HG03378 (cell line): ENCODE results near the gene HNF1B.
A peak's percentile ranks its signal among the peaks of the same experiment; 100 is the strongest.
"Not testable (repeated sequence)": the region's sequence is repeated elsewhere in the genome, so short reads cannot be mapped to it uniquely, and the experiment has no call there.

Experiments used
- ATAC-seq: cut with Tn5 transposase; IDR thresholded peaks from one replicate; pipeline ENCODE4 v1.9.1; 2021; ENCODE audit warnings: mild to moderate bottlenecking, moderate library complexity; ENCODE audit not compliant: unreplicated experiment

The HNF1B gene, protein sequence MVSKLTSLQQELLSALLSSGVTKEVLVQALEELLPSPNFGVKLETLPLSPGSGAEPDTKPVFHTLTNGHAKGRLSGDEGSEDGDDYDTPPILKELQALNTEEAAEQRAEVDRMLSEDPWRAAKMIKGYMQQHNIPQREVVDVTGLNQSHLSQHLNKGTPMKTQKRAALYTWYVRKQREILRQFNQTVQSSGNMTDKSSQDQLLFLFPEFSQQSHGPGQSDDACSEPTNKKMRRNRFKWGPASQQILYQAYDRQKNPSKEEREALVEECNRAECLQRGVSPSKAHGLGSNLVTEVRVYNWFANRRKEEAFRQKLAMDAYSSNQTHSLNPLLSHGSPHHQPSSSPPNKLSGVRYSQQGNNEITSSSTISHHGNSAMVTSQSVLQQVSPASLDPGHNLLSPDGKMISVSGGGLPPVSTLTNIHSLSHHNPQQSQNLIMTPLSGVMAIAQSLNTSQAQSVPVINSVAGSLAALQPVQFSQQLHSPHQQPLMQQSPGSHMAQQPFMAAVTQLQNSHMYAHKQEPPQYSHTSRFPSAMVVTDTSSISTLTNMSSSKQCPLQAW

DNA sequence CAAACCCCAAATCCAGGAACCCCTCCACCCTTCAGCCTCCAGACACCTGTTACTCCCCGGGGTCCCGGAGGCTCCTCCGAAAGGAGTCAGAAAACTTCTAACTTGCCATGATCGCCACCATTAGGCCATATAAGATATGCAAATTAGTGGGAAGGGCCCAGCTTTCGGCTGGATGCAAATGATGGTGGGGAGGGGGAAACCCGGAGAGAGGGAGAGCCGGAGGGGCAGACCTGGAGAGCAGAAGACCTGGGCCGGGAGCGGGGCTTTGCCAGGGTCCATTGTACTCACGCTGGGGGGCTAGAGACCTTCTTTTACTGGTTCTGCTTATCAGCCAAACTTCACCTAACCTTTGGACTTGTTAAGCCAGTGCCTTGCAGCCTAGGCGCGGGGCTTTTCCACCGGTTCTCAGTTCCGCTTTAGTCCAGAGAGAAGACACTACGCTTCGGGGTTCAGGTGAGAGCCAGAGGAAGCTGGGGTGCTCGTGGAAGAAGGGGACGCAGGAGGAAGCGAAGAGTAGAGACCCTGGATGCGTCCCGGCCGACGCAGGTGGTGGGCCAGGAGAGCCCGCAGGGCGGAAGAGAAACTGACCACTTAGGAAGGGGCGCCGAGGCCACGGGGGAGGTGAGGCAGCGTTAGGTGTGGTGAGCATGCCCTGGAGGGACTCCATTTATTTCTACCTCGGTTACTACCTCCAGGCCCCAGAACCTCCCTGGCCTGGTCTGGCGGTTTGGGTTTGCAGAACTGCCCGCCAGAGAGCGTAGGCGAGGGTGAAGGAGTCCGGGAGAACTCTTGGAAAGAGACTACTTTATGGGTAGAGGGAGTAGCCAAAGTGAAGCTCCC, at the start of gene HNF1B:
Gene HNF1B (minus strand): TSS at position 99 of the 840 bp plus-strand sequence. CDS start 175 bp downstream, outside the sequence.
- ATAC-seq = no peak

DNA sequence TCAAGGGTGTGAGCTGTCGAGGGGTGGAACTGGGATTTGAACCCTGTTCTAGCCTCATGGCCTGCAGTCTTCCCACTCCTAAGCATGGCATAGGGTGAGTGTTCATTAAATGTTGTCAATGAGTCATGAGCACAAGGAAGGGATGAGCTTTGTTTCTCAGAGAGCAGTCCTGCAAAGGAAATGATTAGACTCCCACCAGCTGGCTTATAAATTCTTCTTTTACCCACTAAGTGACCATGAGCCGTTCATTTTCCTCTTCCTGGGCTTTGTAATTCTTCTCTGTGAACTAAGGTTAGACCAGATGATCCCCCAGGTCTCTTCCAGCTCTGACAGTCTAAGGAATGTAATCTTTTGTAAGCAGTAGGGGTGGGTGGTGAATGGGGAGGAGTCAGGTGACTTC, 47.9 kb upstream of the HNF1B start:
- ATAC-seq = no peak

DNA sequence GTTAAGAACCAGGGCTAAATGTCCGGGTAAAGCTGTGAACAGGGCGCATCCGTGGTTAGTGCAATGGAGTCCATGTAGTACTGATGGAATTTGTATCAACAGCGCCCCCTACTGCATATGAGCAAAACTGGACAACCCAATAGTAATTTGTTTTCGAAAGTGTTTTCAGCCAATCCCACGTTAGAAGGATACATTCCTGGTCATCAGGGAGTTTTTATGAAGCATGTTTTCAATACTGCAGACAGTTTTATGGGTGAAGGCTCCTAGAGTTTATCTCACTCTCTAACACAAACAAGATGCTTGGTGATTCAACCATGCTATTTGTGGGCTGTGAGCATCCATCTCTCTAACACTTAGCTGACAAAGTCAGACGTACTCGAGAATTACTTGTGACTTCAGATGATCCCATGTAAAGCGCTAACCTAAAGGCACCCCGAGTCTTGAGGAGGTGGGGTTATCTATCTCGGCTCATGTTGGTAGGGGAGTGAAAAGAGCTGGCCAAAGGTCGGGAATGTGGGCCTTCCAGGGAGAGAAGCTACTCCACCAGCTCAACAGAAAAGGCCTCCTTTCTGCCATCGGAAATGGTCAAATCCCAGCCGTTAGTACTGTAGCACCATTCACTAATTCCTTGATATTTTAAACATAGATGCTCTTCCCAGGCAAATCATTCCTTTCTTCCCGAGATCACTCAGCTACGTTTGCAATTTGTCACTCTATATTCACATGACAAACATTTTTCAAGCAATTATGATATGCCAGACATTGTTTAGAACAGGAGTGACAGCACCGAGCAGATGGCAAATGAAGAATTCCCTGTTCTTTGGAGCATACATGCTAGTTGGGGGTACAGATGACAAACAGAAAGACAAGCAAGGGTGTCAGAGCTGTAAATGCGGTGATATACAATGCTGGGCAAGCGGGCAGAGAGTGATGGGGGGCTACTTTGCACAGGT, 46.9 kb upstream of the HNF1B start:
- no peak for ATAC-seq

DNA sequence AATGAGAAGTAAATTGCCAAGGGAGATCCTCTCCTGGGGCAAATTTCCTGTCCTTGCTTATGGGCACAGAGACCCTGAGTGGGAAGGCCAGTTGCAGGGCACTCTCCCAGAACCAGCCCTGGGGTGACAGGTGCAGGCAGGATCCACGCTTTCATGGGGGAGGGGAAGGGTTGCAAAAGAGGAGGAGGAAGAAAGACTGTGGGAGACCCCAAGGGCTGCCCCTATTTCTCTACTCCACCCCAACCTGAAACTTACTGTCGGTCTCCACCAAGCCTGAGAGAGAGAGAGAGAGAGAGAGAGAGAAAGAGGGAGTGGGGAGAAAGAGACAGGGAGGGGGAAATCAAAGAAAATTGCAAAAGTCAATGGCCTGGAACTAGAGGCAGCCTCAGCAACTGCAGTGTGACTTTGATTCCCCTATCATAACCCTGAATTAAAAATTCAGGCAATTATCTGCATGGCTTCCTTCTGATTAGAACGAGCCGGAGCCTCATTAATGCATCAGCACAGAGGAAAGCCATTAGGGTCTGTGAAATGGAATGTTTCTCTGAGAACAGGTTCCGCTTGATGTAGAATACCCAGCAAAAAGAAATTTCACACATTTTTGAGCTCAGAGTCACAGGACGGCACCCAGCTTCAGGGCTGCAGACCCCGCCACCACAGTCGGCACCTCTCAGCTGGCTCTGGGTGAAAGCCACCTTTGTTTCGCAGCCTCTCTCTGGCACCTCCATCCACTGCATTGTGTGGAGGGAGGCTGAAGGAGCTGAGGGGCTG, 45.1 kb upstream of the HNF1B start:
- no peak for ATAC-seq

DNA sequence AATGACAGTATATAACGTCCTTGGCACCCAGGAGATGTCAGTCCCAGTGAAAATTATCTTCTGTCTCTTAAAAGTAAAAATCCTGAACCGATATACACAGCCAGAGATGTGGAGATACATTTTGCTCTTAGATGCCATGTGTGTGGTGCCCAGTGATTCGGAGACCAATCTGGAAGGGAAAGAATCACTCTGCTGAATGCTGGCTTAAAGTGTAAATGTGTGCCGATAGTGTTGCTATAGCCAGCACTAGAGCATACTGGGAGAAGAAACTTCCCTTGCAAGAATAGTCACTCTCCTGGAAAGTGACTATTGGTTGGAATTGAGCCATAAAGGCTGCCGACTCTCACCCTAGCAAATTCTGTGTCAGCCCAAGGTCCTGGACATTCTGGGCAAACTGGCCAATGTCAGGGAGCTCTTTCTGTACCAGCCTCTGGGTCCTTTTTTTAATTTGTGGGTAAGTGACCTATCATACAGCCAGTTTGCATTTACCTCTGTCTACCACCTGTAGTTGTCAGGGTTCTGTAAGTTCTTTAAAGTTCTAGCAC, 44.2 kb upstream of the HNF1B start:
- no peak for ATAC-seq

DNA sequence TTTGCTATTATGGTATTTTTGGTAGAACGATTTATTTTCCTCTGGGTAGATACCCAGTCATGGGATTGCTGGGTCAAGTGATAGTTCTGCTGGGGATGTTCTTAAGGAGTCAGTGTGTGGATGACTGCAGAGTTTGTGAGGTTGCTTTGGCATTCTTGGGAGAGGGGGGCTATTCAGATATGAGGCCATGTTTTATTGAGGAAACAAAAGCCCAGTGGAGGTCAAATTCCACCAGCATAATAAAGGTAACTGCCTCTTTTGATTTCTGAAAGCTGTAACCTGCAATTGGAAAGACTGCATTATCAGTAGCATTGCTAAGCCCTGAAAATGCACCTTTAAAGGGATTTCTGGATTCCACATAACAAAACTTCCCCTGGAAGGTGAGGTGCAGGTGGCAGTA, 43.7 kb upstream of the HNF1B start:
- ATAC-seq = no peak

DNA sequence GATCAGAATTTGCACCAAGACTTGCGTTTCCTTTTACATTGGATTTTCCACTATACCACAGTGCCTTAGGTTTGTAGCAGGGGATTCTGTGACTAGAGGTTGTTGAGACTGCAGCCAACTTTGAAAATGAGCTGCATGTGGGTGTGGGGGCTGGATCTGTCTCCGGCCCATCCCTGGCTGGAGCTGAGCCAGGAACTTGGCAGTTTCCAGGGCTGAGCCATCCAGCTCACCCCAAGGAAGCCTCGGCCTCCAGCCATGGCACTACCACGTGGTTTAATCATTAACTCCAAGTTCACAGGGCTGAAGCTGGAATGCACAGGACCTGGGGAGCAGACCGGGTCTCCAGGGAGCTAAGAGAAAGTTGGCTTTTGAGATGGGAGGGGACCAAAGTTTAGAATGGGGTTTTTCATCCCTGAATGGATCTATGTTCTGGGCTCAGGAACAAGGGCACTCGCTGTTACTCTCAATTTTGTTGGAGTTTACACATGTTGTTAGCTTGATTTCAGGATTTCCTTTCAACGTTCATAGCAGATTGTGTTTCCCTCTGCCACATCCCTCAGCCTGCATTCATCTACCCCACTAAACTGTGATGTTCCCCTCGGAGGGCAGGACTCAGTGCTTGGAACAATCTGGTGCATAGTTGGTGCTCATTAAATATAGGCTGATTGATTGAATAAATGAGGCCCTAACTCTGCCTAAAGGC, 42.3 kb upstream of the HNF1B start:
- ATAC-seq = no peak

DNA sequence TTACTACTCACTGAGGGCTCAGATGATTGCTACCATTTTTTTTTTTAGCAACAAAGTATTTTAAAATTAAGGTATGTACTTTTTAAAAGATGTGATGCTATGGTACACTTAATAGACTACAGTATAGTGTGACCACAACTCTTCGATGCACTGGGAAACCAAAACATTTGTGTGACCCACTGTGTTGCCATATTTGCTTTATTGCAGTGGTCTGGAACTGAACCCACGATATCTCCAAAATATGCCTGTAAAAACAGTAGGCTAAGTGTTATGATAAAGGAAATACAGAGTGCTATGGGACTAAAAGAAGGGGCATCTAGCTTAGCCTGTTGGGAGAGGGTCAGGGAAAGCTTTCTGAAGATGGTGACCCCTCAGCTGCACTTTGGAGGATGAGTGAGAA, 41.6 kb upstream of the HNF1B start:
- no peak for ATAC-seq

DNA sequence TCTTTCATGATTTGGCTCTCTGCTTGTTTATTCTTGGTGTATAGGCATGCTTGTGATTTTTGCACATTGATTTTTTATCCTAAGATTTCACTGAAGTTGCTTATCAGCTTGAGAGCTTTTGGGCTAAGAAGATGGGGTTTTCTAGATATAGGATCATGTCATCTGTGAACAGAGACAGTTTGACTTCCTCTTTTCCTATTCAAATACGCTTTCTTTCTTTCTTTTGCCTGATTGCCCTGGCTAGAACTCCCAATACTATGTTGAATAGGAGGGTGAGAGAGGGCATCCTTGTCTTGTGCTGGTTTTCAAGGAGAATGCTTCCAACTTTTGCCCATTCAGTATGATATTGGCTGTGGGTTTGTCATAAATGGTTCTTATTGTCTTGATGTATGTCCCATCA, 37.6 kb upstream of the HNF1B start:
- ATAC-seq = not testable (repeated sequence)

DNA sequence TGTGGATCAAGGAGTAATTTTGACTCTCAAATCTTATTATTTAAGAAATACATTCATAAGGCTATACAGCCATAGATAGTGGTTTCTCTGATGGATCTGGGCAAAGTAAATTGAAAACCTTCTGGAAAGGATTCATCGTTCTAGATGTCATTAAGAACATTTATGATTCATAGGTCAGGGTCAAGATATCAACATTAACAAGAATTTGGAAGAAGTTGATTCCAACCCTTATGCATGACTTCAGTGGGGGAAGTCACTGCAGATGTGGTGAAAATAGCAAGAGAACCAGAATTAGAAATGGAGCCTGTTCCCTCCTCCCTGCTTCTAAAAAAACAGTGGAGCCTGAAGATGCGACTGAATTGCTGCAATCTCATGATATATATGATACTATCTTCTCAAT, 36.6 kb upstream of the HNF1B start:
- ATAC-seq = no peak

DNA sequence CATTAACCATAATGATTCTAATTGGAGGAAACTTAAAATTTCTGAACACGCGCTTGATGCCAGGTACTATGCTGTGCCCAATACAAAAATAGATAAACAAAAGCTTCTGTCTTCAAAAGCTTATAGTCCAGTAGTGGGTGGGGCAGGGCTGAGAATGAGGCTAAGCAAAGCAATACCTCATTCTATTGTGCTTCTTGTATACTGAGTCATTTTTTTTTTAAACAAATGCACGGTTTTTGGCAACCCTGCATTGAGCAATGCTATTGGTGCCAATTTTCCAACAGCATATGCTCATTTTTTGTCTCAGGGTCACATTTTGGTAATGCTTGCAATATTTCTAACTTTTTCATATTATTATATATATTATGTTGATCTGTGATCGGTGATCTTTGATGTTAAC, 34.7 kb upstream of the HNF1B start:
- ATAC-seq = no peak

DNA sequence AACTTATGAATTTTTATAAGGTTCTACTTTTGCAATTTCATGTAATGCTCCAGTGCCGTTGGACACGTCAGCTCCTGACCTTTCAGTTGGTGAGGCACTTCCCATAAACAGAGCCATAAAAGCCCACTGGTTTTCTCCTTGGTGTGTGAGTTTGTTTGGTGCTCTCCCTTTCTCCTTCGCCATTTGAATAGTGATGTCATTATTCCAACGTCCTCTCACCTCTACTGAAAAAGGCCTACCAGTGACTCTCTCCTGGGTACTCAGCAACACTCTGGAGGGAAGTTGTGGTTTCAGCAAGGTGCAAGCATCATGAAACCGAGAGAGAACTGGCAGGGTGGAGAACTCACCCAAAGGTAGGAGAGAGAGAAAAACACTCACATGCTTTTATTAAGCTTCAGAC, 29.6 kb upstream of the HNF1B start:
- peak; percentile 79 for ATAC-seq

DNA sequence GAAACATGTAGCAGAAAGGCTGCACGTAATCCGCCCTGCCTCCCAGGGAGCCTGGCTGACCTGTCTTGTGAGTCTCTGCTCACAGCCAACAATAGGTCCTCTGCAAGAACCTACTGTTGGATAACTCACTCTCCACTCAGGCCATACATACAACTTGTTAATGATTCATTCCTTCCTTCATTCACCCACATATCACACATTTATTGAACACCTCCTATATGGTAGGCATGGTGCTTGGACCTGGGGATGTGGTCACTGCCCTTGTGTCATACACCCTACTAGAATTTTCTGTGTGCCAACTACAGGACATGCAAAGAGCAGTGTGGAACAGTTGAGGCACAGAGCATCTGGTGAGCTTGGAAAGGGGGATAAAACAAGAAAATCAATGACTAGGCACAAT, 28.1 kb upstream of the HNF1B start:
- no peak for ATAC-seq

DNA sequence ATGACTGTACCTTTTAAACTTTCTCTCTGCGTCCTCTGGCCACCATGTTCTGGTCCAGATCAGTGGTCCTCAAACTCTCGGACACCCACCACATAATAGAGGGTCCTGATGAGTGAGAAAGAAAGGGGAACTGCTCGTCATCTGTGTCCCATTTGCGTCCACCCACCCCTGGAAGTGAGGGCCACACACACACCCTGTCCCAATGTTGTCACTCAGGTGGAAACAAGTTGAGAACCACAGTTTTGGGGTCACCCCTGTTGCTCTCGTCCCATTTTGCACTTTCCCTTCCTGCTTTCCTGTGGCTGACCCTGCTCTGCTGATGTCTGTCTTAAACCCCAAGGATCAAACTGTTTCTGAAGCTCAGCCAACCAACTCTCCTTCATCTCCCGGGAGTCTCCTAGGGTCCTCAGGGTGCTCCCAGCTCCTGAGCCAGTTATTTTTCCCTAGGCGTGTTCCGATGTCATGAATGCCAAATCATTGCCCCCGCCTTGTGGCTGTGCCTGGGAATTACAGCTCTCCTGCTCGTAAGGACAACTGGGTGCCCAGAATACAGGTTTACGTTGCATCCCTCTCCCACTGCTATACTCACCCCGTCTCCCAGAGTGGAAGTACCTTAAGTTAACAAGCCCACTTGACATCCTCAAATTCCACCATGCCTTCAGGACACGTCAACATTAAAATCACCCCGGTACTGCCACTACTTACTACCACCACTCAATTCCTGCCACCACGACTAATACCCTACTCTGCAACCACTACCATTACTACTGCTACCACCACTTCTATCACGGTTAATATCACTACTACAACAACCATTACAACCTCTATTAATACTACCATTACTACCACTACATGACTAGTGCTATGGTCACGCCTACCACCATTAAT, 26.0 kb upstream of the HNF1B start:
- no peak for ATAC-seq

DNA sequence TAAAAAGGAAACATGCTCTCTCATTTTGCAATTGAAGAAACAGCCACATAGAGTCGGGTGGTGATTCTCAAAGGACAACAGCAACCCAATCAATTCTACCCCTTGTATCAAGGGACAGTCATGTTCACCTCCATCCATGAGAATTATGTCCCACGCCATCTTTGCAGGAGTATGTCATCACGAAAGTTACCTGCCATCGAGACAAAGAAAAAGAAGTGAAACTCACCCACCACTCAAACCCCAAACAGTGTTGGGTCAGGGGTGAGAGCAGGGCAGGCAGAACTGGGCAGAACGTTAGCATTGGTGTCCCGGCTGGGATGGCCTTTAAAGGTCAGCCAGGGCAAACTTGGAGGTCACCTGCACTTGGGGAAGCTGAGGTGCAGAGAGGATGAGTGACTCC, 24.2 kb upstream of the HNF1B start:
- ATAC-seq = no peak

DNA sequence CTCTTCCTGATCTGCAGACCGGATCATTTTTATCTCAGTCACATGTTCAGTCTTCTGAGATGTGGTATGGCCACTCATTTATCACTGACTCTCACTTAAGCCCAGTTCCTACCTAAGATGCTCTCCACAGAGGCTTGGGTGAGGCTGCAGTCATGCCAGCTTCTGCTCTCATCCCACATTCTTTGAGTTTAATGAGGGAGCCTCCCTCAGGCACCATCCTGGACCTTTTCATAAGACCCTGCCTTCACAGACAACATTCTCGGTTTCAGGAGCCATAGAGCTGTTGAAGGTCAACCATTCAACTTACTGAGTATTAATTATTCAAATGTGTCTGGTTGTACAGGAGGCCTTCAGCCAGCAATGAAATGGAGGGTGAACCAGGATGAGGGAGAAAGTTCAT, 23.6 kb upstream of the HNF1B start:
- ATAC-seq = no peak

DNA sequence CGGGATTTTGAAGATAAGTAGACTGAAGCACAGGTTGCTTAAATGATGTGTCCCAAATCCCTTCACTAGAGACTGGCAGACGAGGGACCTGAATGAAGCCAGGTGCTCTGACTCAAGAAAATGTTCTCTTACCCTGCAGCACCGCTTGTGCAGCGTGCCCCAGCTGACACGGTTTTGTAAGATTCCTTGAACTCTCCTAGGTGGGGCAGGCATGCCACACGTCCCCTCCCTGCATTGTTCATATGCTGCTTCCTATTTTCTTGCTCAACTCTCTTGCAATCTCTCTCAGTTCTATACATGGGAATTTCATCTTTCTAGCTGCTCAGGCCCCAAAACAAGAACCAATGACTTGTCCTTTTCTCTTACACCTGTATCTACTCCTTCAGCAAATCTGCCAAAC, 22.1 kb upstream of the HNF1B start:
- ATAC-seq = no peak

DNA sequence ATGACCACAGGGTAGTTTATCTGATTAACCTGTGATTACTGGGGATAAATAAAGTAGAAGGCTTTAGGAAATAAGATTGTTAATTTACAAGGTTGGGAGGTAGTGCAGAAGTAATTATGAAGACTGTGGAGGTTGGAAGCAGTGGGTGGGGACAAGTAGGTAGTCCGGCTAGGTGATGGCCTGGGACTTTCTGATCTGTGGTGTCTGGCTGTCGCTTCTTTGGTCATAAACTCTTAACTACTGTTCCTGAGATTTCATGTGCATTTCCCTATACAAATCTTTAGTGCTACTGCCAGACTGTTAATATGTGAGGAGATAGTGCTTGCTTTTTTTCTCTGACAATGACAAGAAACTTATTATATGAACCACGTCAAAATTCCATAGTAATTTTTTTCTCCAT, 19.5 kb upstream of the HNF1B start:
- ATAC-seq = no peak
